H1 (cell line): ENCODE results near the gene UBE4B. TPM values are rescaled to one million over a fixed set of nuclear protein-coding genes. Genes with fewer than 3 reads are reported as not detected.

Source experiments
- ATF3 ChIP-seq: IDR thresholded peaks from 2 replicates; pipeline ENCODE4 v1.6.1; 2011; ENCODE audit warnings: low read depth, mild to moderate bottlenecking, low read length; ENCODE audit not compliant: insufficient read depth
- BCL11A ChIP-seq, 2 experiments: IDR thresholded peaks; one replicate each; pipeline ENCODE4 v1.6.1; 2011; ENCODE audit warnings: low read depth in 2 of 2, low read length in 2 of 2, mild to moderate bottlenecking in 2 of 2
- CHD7 ChIP-seq: fragments of 300-600 bp; sonication (generic); IDR thresholded peaks from 2 replicates; pipeline ENCODE4 v1.7.1; 2012; ENCODE audit warnings: low read length, moderate library complexity, mild to moderate bottlenecking, inconsistent platforms; ENCODE audit not compliant: insufficient replicate concordance
- KDM4A ChIP-seq: IDR thresholded peaks from one replicate; pipeline ENCODE4 v1.7.1; 2012; ENCODE audit warnings: low read depth, mild to moderate bottlenecking, moderate library complexity, low read length, inconsistent platforms; ENCODE audit not compliant: severe bottlenecking
- KDM5A ChIP-seq: fragments of 200-600 bp; IDR thresholded peaks from 2 replicates; pipeline ENCODE4 v1.7.1; 2012; ENCODE audit warnings: mild to moderate bottlenecking, low read length, inconsistent platforms, mixed read lengths
- POU5F1 ChIP-seq: IDR thresholded peaks from 2 replicates; pipeline ENCODE4 v1.6.1; 2011; ENCODE audit warnings: low read depth, mild to moderate bottlenecking, low read length, moderate library complexity
- SP4 ChIP-seq: IDR thresholded peaks from 2 replicates; pipeline ENCODE4 v1.6.1; 2012; ENCODE audit warnings: low read length, inconsistent platforms
- ZNF274 ChIP-seq: IDR thresholded peaks from 2 replicates; pipeline ENCODE4 v1.7.0; 2012; ENCODE audit warnings: low read length, borderline replicate concordance; ENCODE audit errors: extremely low read depth
- polyA plus RNA-seq, 7 experiments: library from polyadenylated mRNA; depleted of rRNA in 3 of 7; stranded (reverse) in 5 of 7; unstranded in 2 of 7; fragments of >200 nt in 5 of 7; fragments of 200-250 nt in 2 of 7; gene quantifications; 1 replicate in 5 of 7; 2 replicates in 1 of 7; 4 replicates in 1 of 7; pipeline versions ENCODE4 v1.2.1 to v1.2.3, GENCODE V29; 2011 to 2013; ENCODE audit warnings: missing spikeins in 2 of 7, mixed read lengths in 2 of 7
- total RNA-seq: library from RNA; stranded (reverse); fragmentation: NEBNext Ultra II Directional; extraction: Animal tissue kit (Norgen Biotek cat#: 25700); gene quantifications from 2 replicates; pipeline ENCODE4 v1.2.1, GENCODE V29; 2021

UBE4B gene
- total and polyA plus RNA-seq, 2 of the 8 experiments (the other 6 are each of a cell fraction or from before 2014, with no cell fraction given), result 24.5 to 90.1 TPM

DNA sequence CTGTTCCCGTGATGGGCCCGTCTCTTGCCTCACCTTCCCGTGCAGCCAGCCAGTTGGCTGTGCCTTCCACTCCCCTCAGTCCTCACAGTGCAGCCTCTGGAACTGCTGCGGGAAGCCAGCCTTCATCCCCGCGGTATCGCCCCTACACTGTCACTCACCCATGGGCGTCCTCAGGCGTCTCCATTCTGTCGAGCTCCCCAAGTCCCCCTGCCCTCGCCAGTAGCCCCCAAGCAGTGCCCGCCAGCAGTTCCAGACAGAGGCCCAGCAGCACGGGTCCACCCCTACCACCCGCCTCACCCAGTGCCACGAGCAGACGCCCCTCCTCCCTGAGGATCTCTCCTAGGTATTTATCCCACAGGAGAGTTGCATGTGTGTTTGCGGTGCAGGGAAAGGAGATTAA is 73.5 kb downstream of the UBE4B start (continued):
- TF ChIP-seq CHD7, result no peak
- no peak for TF ChIP-seq ZNF274
- TF ChIP-seq POU5F1, result no peak
- TF ChIP-seq KDM4A, result no peak
- no peak for TF ChIP-seq KDM5A
- TF ChIP-seq BCL11A (IDR thresholded peaks at IDR 0.05; ENCODE audit: low read depth in 2 of 2, low read length in 2 of 2), result no peak
- TF ChIP-seq ATF3, result no peak
- no peak for TF ChIP-seq SP4
- TF ChIP-seq, all 59 proteins: peak for 0
